GM13976 (cell line): Measurements from ENCODE around the gene RSU1.
A peak's percentile ranks its signal among the peaks of the same experiment; 100 is the strongest.

Experiments used
- DNase-seq: peaks from one replicate; pipeline ENCODE4 v3.0.0; 2012; ENCODE audit warnings: low spot score
- in situ Hi-C: fragments of 300-500 bp; cut with MboI; formaldehyde crosslinking; loops from one replicate; pipeline ENCODE4 v1.12.0; 2022; ENCODE audit warnings: low sequenced_read_pairs, mixed read lengths, inconsistent platforms; ENCODE audit not compliant: unreplicated experiment
- TF ChIP-seq, protein P1 (sequence below): IDR thresholded peaks from 2 replicates; pipeline ENCODE4 v1.5.1; 2012; ENCODE audit warnings: borderline replicate concordance, mild to moderate bottlenecking; ENCODE audit not compliant: insufficient read depth; ENCODE audit errors: extremely low read depth, missing control alignments, control extremely low read depth

Gene RSU1

DNA sequence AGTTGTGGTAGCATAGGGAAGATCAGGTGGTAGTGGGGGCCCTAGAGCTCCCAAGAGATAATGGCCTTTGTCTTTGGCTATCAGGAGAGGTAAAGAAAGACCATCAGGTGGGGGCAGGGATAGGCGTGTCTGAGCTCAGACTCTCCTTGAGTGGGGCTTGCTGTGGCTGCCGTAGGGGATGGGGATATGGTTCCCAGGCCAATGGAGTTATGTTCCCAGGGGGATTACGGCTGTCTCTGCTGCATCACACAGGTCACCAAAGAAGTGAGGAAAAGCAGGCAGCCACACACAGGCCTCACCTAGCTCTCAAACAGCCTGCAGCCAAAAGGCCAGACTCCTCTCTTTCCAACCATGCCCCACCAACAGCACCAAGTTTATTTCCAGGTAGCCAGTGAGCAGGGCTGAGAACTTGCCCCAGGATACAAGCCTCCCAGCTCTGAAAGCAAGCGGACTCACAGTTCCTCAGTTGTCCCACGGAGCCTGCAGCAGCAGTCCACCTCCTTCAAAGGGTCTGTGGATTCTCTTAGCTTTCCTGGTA is 257.9 kb downstream of the RSU1 start:
- TF ChIP-seq, protein P1, sequence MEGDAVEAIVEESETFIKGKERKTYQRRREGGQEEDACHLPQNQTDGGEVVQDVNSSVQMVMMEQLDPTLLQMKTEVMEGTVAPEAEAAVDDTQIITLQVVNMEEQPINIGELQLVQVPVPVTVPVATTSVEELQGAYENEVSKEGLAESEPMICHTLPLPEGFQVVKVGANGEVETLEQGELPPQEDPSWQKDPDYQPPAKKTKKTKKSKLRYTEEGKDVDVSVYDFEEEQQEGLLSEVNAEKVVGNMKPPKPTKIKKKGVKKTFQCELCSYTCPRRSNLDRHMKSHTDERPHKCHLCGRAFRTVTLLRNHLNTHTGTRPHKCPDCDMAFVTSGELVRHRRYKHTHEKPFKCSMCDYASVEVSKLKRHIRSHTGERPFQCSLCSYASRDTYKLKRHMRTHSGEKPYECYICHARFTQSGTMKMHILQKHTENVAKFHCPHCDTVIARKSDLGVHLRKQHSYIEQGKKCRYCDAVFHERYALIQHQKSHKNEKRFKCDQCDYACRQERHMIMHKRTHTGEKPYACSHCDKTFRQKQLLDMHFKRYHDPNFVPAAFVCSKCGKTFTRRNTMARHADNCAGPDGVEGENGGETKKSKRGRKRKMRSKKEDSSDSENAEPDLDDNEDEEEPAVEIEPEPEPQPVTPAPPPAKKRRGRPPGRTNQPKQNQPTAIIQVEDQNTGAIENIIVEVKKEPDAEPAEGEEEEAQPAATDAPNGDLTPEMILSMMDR = no peak
- DNase-seq = no peak
- in situ Hi-C loops = no loop called here

GRCh38 chr10:16547973-16548372 is 269.3 kb downstream of the RSU1 start:
- in situ Hi-C loops = no loop called here

GRCh38 chr10:16545116-16545736 is 272.0 kb downstream of the RSU1 start:
- TF ChIP-seq, protein P1 = peak; percentile 53
- in situ Hi-C loops = no loop called here
- peak; percentile 60 for DNase-seq

More at GRCh38 chr10:16547973-16548372, 269.3 kb downstream of the RSU1 start:
- DNase-seq = no peak
- TF ChIP-seq, protein P1 = no peak

DNA sequence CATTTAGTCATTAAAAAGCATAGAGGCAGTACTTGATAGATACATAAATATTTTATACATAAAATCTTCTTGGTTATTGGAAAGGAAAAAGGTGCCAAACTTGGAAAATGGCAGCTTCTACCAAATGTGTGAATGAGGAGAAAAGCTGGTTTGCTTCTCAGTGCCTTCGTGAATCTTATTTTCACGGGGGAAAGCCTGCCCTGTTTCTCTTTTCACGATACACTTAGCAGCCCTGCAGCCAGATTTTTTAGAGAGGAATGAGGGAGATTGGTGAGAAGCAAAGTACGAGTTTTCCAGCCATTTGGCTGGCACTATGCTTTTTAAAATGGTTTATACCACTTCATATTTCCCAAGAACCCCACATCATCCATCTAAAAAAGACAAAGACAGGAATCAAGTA is 272.6 kb downstream of the RSU1 start:
- DNase-seq = no peak
- in situ Hi-C loops = no loop called here
- TF ChIP-seq, protein P1 = no peak

GRCh38 chr10:16544099-16544498 is 273.1 kb downstream of the RSU1 start:
- no peak for DNase-seq
- in situ Hi-C loops = no loop called here
- TF ChIP-seq, protein P1 = no peak
